SKM-1 treated with dmso at 0.1 percent for 144 hours (cell line): ENCODE data around the gene TBL1X.
"Not testable (repeated sequence)": the region's sequence is repeated elsewhere in the genome, so short reads cannot be mapped to it uniquely, and the experiment has no call there.

Experiments
- DNase-seq: peaks from one replicate; lab custom pipeline; 2025; ENCODE audit not compliant: unreplicated experiment; lab: John Stamatoyannopoulos, UW

The TBL1X gene

DNA sequence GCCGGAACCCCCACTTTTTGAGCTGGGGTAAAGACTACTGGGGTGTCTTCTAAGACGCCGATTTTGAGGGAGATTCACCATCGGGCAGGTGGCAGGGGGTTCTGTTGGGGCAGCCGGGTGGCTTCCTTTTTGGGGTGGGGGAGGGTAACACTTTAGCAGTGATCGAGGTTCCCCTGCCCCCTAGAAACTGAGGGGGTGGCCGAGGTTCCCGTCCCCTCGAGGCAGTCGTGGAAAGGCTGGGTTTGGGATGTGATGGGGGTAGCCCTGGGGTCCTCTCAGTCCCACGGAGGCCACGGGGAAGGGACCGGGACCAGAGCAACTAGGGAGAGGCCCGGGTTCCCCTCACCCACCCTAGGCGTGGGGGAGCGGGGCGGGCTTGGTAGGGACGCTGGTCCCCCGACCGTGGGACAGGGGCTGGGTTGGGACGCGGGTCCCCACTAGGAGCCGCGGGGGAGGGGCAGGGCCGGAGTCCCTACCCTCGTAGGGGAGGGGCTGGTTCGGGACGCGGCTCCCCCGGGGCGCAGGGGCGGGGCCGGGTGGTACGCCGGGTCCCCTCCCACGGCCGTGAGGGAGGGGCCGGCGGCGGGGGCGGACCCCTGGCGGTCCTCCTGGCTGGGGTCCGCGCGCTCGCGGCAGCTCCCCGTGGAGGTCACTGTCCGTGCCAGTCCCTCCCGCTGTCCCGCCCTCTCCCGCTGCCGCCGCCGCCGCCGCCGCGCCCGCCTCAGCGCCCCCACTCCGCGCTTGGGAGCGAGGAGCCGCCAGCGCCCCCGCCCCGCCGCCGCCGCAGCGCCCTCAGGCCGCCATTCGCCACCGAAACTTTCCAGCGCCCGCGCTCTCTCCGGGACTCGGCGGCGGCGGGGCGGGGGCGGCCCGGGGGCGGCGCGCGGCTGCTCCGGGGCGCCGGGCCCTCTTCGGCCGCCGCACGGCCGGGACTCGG is at the start of gene TBL1X:
Gene TBL1X (plus strand): TSS at position 624 of the 937 bp plus-strand sequence. CDS start 188,529 bp downstream, outside the sequence.
- no peak for DNase-seq

DNA sequence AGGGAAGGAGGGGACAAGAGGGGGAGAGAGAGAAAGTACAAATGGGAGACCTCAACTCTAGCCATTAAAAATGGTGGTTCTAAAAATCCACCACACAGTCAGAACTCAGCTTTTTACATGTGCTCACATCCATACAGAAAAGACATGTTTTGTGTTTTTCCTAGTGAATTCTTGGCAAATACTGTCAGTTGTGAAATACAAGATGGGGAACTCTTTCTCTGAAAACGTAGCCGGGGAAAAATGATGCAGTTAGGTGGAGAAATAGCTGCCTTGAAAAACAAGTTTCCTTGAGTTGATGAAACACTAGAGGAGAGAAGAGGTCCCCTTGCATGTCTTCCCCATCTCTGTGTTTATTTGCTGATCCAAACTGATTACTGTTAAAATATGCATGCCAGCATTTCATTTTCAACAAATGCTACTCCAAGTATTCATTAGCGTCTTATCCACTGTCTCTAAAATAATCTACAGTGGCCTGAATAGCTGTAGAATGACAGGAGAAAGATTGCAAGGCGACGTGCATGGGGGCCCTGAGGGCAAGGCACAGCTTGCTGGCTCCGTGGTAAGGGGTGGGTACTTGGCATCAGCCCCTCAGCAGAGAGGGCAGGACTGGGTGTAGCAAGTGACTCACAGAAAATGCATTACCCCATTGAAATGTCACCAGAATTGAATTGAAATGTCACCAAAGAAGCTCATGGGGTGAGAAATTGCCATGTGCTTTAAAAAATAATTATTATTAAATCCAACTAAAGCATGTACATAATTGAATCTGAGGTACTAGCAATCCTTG is 48.1 kb upstream of the TBL1X start:
- no peak for DNase-seq

DNA sequence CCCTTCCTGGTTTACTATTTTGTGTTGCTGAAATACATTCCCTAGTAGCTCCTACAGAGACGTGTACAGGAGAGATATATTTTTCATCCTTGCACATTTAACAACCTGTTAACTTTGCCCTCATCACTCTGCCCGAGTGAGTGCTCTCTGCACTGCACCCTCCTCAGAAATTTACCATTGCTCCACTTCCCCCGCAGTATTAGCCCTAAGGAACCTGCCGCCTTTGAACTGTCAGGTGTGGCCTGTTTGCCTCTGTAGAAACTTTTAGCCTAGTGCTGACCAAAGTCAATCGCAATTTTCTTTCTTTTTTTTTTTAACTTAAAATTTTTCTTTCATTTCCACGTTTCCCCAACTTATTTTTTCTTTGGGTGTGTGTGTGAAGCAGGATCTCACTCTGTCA is 46.6 kb upstream of the TBL1X start:
- no peak for DNase-seq

DNA sequence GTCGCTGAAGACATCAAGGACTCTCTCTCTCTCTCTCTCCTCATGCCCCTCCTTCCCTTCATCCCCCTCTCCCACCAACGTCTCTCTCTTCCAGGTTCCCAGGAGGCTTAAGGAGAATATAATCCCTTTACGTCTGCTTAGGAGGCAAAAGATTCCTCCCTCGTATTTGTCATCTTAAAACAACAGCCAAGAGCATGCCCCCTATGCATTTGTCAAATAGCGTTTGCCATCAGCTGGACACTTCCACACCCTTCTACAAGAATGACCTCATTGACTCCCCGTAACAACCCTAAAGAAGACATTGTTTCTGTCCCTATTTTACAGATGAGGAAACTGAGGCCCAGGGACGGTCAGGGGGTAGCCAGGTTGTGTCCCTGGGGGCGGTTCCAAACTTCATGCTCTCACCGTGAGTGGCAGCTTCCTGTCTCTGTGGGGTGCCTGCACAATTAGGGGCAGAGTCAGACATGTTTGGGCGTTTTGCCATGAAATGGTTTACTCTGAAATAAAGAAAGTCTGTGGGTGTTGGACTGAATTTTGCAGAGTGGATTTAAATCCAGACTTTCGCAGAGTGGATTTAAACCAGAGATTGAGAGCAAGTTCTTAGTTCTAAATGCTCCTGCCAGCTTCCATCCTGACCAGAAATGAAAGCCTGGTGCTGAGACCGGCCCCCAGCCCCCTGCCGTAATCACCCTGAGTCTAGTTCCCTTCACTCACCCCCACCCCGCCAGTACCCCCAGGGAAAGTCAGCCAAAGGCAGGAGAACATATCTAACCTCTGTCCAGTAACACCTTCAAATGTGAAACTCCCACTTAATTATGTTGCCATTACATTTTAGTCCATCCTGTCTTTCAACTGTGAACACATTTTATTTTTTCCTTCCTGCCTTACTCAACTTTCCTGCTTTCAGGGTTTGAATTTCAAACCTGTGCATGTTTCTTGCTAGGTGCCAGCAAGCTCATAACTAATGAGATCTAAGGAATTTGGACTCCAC is 44.3 kb upstream of the TBL1X start:
- DNase-seq, result no peak

DNA sequence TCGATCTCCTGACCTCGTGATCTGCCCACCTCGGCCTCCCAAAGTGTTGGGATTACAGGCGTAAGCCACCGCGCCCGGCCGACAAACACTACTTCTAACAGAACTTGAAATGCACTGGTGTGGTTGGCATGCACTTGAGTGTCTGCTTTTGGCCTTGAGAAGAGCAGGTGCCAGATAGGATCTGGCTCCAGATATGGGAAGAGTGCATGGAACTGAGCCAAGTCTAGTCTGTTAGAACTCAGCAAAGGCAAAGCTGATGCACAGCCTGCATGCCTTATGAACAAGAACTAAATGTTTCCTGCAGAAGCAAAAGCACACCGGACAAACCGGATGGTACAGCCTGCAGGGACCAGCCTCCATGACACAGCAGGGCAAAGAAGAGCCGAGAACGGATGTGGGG is 35.1 kb upstream of the TBL1X start:
- DNase-seq, result no peak

DNA sequence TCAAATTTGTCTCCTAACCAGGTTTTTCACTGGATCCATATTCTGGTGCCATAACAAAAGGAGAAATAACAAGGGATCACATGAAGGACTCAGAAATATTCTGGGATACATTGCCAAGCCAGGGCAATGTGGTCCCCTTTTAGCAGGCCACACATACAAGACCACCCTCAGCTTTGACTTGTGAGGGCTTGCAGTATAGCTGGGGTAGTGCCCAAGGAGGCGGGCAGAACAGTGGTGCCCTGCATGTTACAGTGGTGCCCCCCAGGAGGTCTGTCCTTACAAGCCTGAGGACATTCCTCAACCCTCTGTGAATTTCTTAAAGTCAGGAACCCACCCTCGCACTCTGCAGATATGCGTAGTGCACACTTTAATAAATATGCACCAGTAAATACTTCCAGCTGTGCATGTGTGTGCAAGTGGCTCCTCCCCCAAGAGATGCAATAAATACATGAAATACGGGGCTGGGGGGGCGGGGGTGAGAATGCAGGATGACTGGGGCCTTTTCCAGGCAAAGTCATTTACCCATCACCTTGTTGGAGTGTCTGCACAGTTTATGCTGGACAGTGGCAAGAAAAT is 34.4 kb upstream of the TBL1X start:
- no peak for DNase-seq

DNA sequence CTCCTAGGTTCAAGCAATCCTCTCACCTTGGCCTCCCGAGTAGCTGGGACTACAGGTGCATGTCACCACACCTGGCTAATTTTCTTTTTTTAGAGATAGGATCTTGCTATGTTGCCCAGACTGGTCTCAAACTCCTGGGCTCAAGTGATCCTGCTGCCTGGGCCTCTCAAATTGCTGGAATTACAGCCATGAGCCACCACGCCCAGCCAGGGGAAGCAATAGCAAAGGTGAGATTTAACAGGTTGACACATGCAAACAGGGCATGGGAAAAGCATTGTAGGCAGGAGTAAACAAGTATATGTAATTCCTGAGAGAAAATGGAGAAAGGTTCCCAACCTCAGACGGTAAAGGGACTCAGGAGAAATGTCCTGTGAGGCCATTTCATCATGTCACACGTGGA is 33.6 kb upstream of the TBL1X start:
- no peak for DNase-seq

DNA sequence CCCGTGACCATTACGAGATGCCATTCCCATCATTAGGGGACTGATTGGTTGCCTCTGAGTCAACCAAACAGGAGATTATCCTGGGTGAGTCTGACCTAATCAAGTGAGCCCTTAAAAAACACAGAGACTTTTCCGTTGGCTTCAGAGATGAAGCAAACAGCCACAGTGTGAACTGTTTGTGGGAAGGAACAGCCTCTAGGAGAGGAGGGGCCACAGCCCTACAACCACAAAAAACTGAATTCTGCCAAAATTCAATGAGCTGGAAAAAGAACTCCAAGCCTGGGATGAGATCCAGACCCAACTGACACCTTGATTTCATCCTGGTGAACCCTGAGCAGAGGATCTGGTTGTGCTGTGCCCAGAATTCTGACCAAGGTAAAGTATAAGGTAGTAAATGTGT is 31.3 kb upstream of the TBL1X start:
- DNase-seq, result no peak

DNA sequence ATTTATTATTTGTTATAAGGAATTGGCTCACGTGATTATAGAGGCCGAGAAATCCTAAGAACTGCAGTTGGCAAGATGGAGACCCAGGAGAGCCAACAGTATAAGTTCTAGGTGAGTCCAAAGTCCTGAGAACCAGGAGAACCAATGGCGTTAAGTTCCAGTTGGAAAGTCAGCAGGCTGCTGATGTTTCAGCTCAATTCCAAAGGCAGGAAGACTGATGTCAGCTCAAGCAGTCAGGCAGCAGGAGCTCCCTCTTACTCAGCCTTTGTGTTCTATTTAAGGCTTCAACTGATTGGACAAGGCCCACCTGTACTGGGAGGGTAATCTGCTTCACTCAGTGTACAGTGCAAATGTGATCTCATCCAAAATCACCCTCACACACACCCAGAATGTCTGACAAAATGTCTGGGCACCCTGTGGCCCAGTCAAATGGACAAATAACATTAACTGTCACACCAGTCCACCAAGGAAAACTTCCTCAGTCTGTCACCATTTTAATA is 30.8 kb upstream of the TBL1X start:
- no peak for DNase-seq

DNA sequence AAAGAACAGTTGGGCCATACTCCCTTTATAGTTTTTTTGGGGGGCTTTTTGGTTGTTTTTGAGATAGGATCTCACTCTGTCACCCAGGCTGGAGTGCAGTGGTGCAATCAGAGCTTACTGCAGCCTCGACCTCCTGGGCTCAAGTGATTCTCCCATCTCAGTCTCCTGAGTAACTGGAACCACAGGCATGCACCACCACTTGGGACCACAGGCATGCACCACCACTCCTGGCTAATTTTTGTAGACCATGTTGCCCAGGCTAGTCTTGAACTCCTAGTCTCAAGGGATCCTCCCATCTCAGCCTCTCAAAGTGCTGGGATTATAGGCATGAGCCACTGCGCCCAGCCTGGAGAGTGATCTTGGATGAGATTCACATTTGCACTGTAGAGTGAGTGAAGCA is 29.8 kb upstream of the TBL1X start:
- not testable (repeated sequence) for DNase-seq

DNA sequence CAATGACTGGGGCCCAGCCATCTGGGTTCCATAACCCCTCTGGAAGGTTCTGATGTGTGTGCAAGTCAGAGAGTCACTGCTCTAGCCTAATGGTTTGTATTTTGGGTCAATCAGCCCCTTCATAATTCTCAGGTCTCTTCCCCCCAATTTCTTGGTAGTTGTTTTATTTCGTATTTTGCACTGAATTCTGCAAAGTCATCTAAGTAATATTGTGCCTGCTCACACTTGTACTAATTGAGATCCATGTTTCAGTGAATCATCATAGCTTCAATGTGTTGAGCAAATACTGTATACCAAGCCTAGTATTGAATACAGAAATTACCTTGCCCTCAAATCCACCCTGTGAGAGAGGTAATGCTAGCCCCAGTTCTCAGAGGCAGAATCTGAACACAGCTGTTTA is 28.0 kb upstream of the TBL1X start:
- DNase-seq, result no peak

DNA sequence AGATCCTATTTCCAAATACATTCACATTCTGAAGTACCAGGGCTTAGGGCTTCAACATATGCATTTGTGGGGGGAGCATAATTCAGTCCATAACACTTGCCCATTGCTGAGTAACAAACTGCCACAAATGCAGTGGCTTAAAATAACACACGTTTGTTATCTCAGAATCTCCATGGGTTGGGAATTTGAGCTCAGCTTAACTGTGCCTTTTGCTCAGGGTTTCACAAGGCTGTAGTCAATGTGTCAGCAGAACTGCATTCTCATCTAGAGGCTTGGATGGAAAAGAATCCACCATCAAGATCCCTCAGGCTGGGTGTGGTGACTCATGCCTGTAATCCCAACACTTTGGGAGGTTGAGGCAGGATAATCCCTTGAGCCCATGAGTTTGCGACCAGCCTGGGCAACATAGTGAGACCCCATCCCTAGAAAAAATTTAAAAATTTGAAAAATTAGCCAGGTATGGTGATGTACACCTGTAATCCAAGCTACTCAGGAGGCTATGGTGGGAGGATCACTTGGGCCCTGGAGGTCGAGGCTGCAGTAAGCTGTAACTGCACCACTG is 25.8 kb upstream of the TBL1X start:
- DNase-seq, result no peak

DNA sequence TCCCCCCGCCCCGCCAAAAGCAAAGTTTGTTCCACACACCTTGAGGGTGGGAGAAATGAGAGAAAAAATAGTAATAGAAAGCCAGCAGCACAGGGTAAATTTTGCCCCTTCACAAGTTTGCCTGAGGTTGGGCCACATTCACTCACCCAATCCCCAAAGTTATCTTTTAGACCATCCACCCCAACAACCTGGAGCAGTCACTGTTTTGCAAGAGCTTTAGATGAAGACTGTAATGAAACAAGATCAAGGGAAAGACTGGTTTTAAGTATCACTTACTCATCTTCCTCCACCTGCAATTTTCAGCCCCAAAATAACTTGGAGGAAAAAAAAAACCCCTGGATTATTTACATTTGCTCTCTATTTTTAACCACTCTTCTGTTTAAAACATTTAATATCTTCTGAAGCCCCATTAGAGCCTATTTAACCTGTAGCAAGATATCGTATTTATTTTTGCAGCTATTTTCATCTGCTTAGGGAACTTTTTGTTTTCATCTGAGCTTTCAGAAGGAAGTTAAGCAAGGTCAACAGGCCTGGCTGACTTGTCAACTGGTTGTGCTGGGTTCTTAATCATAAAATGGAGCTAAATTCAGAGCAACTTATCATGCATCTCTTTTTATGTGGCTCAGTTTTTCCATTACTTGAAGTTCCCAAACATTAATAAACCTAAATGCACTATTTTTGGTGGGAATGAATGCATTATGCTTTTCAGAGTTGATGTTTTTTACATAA is 24.6 kb upstream of the TBL1X start:
- DNase-seq, result no peak

DNA sequence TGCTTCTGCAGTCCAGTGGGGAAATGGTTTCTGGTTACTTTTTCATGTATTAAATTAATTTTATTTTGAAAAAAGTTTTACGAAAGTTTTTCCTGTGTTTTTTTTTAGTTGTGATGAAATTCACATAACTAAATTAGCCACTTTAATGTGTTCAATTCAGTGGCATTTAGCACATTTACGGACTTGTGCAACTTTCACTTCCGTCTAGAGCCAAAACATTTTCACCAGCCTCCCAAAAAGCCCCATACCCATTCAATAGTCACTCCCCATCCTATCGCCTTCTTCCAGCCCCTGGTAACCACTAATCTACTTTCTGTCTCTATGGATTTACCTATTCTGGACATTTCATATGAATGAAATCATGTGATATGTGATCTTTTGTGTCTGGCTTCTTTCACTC is 22.8 kb upstream of the TBL1X start:
- DNase-seq, result no peak

DNA sequence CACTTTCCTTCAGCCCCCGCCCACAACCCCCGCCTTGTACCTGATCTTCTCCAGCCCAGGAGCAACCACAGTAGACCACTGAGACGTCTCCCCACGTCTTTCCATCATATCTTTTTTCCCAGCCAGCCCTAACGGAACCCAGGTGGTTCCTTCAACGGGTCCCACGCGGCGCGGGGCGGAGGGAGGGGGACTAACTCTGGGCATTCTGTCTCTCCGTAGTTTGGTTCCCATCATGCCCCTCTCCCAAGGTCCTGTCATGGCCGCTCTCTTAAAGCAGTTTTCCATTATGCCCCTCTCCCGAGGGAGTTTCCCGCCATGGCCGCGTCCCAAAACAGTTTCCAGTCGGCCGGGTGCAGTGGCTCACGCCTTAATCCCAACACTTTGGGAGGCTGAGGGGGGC is 21.5 kb upstream of the TBL1X start:
- DNase-seq, result no peak

DNA sequence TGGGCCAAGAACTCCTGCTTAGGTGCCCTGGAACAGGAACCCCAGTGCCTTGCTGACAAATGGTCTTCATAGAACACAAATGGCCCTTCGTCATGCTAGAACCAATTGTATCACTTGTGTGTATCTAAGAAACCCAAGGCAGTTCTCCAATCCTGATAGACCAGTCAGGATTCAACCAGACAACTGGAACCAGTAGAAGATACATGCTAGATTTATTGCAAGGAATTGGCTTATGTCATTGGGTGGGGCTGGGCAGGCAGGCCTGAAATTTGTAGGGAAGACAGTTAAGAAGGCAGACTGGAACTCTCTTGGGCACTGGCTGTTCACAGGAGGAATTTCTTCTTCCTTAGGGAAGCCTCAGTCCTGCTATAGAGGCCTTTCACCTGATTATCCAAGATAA is 17.0 kb upstream of the TBL1X start:
- DNase-seq, result no peak

DNA sequence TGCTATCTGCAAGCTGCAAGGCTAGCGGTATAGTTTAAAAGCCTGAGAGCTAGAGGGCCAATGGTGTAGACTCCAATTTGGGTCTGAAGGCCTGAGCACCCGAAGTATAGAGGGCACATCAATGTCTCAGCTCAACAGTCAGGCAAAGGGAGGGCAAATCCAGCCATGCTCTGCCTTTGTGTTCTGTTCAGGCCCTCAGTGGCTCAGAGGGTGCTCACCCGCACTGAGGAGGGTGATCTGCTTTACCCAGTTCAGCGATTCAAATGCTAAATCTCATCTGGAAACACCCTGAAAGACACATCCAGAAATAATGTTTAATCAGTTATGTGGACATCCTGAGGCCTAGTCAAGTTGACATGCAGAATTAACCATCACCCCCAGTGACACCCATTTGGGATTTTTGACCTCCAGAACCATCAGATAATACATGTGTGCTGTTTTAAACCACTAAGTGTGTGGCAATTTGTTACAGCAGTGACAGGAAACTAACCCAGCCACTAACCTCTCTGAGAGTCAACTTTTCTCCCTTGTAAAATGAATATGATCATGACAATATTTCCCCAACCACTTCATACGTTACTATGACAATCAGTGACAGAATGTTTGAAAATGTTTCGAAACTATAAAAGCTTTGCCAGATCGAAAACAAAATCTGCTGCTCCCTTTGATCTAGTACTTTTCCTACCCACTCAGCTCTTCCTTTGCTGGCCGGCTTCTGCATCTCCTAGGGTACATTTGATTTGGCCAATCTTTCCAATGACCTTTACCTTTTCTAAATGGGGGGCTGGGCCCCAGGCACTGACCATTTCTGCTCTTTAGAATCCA is 8.4 kb upstream of the TBL1X start:
- no peak for DNase-seq

DNA sequence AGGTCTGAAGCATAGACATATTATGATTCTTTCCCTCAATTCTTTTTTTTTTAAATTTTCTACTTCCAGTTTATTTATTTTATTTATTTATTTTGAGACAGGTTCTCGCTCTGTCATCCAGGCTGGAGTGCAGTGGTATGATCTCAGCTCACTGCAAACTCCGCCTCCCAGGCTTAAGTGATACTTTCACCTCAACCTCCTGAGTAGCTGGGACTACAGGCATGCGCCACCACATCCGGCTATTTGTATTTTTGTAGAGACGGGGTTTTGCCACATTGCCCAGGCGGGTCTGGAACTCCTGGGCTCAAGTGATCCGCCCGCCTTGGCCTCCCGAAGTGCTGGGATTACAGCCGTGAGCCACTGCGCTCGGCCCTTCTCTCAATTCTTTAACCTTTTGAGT is 6.8 kb upstream of the TBL1X start:
- not testable (repeated sequence) for DNase-seq
